Nephron (organoid): ENCODE results near the gene NOM1.
"Not testable (repeated sequence)": the region's sequence is repeated elsewhere in the genome, so short reads cannot be mapped to it uniquely, and the experiment has no call there.

Experiments used
- H3K27ac Mint-ChIP-seq, 3 experiments: 2 replicates each; pipeline ENCODE4 v1.8.0; 2020; ENCODE audit warnings: mixed read lengths in 3 of 3, mild to moderate bottlenecking in 2 of 3, moderate library complexity in 1 of 3
- H3K27me3 Mint-ChIP-seq: 2 replicates; pipeline ENCODE4 v1.8.0; 2021; ENCODE audit warnings: low read depth, mild to moderate bottlenecking, moderate library complexity, mixed read lengths
- H3K36me3 Mint-ChIP-seq: 2 replicates; pipeline ENCODE4 v1.8.0; 2020; ENCODE audit warnings: low read depth, mixed read lengths
- H3K4me1 Mint-ChIP-seq: 2 replicates; pipeline ENCODE4 v1.8.0; 2020; ENCODE audit warnings: mixed read lengths
- H3K4me3 Mint-ChIP-seq, 3 experiments: 2 replicates each; pipeline ENCODE4 v1.8.0; 2020; ENCODE audit warnings: mild to moderate bottlenecking in 3 of 3, mixed read lengths in 3 of 3, moderate library complexity in 2 of 3
- H3K9me3 Mint-ChIP-seq: 2 replicates; pipeline ENCODE4 v1.8.0; 2020; ENCODE audit warnings: mixed read lengths
- CTCF ChIP-seq, 3 experiments: fragments of 200-600 bp; sonication (generic); IDR thresholded peaks; one replicate each; pipeline ENCODE4 v1.5.0; 2021; ENCODE audit warnings: antibody characterized with exemption in 3 of 3; ENCODE audit not compliant: unreplicated experiment in 3 of 3

NOM1 gene

GRCh38 chr7:156918635-156919034 is 30.9 kb upstream of the NOM1 start:
- H3K27ac Mint-ChIP-seq: no peak overlapping the region

DNA sequence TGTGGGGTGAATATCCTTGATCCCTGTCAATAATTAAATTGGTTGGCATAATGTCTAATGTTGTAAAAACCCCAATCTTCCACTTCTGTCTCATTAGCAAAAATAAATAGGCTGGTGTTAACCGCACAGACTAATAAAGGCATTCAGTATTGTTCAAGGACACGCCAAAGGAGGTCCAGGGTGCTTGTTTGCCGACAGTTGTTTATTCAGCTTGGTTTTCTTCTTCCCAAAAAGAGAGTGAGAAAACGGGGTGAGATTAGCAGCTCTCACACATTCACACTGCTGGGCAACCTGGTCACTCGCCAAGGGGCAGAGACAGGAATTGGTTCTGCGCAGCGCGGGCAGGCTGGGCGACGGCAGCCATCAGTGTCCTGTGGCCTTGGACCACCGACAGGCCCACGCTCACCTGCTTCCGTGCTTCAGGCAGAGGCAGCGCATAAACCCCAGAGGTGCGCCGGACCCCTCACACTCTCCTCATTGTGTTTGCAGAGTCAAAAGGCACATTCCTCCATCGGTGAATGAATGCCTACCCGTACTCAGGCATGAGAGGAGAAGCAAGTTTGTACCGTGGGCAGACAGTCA is 30.3 kb upstream of the NOM1 start:
- H3K9me3 Mint-ChIP-seq: peaks cover 4% of the 10 kb centered on the region
- no peaks in the 10 kb centered on the region for H3K4me1 Mint-ChIP-seq
- no peak overlapping the region for H3K27ac Mint-ChIP-seq
- H3K36me3 Mint-ChIP-seq: no peaks in the 10 kb centered on the region
- no peak for TF ChIP-seq CTCF (IDR thresholded peaks at IDR 0.05; ENCODE audit: unreplicated experiment in 3 of 3)
- H3K4me3 Mint-ChIP-seq: no peak overlapping the region
- H3K27me3 Mint-ChIP-seq: peaks cover 5% of the 10 kb centered on the region

More at GRCh38 chr7:156918635-156919034, 30.9 kb upstream of the NOM1 start:
- Mint-ChIP-seq H3K4me3 (no peak overlapping the region), H3K27me3 (peaks cover 5% of the 10 kb centered on the region), H3K4me1 (no peaks in the 10 kb centered on the region), H3K36me3 (no peaks in the 10 kb centered on the region), H3K9me3 (peaks cover 6% of the 10 kb centered on the region)
- TF ChIP-seq CTCF (IDR thresholded peaks at IDR 0.05; ENCODE audit: unreplicated experiment in 3 of 3): no peak

DNA sequence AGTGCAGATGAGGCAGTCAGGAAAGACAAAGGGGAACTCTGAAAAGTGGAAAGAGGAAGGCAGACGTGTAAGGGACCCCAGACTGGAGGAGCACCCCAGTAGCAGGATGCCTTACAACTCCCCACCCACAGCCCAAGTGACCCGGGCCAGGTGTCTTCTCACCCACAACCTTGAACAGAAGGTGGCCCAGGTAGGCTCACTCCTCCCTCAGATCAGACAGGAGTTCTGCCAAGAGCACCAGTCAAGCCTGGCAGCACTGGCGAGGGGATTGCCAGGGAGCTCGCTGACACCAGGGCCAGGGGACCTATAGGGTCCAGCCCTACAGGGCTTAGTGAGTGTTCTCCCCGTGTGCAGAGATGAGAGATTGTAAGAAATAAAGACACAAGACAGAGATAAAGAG is 29.4 kb upstream of the NOM1 start:
- H3K4me1 Mint-ChIP-seq: no peaks in the 10 kb centered on the region
- H3K4me3 Mint-ChIP-seq: peak overlapping the region in 1 of 3 experiments; percentile 2
- H3K9me3 Mint-ChIP-seq: peaks cover 4% of the 10 kb centered on the region
- H3K36me3 Mint-ChIP-seq: no peaks in the 10 kb centered on the region
- H3K27ac Mint-ChIP-seq: no peak overlapping the region
- TF ChIP-seq CTCF (IDR thresholded peaks at IDR 0.05; ENCODE audit: unreplicated experiment in 3 of 3): no peak
- peaks cover 5% of the 10 kb centered on the region for H3K27me3 Mint-ChIP-seq

DNA sequence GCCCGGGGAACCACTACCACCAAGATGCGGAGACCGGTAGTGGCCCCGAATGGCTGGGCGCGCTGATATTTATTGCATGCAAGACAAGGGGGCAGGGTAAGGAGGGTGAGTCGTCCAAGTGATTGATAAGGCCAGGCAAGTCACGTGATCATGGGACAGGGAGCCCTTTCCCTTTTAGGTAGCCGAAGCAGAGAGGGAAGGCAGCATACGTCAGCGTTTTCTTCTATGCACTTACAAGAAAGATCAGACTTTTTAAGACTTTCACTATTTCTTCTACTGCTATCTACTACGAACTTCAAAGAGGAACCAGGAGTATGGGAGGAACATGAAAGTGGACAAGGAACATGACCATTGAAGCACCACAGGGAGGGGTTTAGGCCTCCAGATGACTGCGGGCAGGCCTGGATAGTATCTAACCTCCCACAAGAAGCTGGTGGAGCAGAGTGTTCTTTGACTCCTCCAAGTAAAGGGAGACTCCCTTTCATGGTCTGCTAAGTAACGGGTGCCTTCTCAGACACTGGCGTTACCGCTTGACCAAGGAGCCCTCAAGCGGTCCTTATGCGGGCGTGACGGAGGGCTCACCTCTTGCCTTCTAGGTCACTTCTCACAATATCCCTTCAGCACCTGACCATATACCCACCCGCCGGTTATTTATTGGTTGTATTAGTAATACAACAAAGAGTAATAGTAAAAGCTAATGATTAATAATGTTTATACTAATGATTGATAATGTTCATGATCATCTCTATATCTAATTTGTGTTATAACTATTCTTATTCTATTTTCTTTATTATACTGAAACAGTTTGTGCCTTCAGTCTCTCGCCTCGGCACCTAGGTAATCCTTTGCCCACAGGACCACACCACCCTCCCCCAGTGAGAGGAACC is 28.8 kb upstream of the NOM1 start:
- not testable (repeated sequence) for H3K36me3 Mint-ChIP-seq, H3K27me3 Mint-ChIP-seq, H3K27ac Mint-ChIP-seq, H3K4me1 Mint-ChIP-seq, H3K9me3 Mint-ChIP-seq
- peak overlapping the region in 1 of 3 experiments; percentile 2 for H3K4me3 Mint-ChIP-seq

GRCh38 chr7:156922304-156922703 is 27.2 kb upstream of the NOM1 start:
- H3K36me3 Mint-ChIP-seq, H3K27me3 Mint-ChIP-seq, H3K9me3 Mint-ChIP-seq, H3K27ac Mint-ChIP-seq, H3K4me3 Mint-ChIP-seq, H3K4me1 Mint-ChIP-seq: not testable (repeated sequence)

DNA sequence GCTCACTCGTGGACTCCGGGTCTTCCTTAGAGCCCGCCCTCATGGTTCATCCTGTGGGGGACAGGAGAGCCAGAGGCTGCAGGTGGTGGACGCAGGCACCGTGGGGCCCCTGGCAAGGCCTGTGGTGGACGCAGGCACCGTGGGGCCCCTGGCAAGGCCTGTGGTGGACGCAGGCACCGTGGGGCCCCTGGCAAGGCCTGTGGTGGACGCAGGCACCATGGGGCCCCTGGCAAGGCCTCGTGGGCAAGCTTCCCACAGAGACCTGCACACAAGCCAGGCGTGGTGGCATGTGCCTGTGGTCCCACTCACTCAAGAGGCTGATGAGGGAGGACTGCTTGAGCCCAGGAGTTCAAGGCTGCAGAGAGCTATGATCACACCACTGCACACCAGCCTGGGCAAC is 23.7 kb upstream of the NOM1 start:
- H3K4me1 Mint-ChIP-seq, H3K4me3 Mint-ChIP-seq: not testable (repeated sequence)

GRCh38 chr7:156927571-156928405 is 21.7 kb upstream of the NOM1 start:
- no peaks in the 10 kb centered on the region for H3K9me3 Mint-ChIP-seq
- no peaks in the 10 kb centered on the region for H3K36me3 Mint-ChIP-seq
- TF ChIP-seq CTCF (IDR thresholded peaks at IDR 0.05; ENCODE audit: unreplicated experiment in 3 of 3): no peak
- H3K27me3 Mint-ChIP-seq: peaks cover 16% of the 10 kb centered on the region
- H3K4me1 Mint-ChIP-seq: peaks cover 4% of the 10 kb centered on the region
- no peak overlapping the region for H3K4me3 Mint-ChIP-seq
- H3K27ac Mint-ChIP-seq: no peak overlapping the region

More for the DNA sequence above, 23.7 kb upstream of the NOM1 start:
- not testable (repeated sequence) for H3K27ac Mint-ChIP-seq, H3K36me3 Mint-ChIP-seq, H3K9me3 Mint-ChIP-seq
- peaks cover 18% of the 10 kb centered on the region for H3K27me3 Mint-ChIP-seq
